ENCODE data around the gene ACOT12.

DNA sequence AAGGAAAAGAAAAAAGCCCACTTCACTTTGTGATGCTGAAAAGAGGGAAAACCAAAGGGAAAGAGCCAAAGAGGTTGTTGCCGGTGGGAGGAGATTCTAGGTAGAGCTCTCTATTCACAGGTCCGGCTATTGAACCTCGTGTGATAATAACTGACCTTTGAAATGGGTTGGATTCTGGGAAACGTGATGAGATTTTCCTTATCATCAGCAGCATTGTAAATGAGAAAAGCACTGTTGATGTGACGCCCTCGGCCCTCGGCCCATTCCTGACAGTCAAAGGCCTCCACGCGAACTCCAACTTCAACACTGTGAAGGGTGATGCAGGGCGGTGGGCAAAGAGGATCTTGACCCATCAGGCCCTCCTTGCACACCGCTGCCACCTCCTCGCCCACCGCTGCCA is 49.2 kb downstream of the ACOT12 start:
- TF ChIP-seq TOX (CRISPR knock-in tag; IDR thresholded peaks at IDR 0.05; ENCODE audit: borderline replicate concordance) = no peak
- TF ChIP-seq PPARA (CRISPR knock-in tag; IDR thresholded peaks at IDR 0.05; ENCODE audit: borderline replicate concordance) = no peak
- no peak for TF ChIP-seq RARB (CRISPR knock-in tag; IDR thresholded peaks at IDR 0.05)
- no peak for TF ChIP-seq ZNF70 (CRISPR knock-in tag; IDR thresholded peaks at IDR 0.05)
- no peak for TF ChIP-seq ZNF565 (CRISPR knock-in tag; conservative IDR thresholded peaks at IDR 0.05; ENCODE audit: low read depth)
- TF ChIP-seq, protein P1, sequence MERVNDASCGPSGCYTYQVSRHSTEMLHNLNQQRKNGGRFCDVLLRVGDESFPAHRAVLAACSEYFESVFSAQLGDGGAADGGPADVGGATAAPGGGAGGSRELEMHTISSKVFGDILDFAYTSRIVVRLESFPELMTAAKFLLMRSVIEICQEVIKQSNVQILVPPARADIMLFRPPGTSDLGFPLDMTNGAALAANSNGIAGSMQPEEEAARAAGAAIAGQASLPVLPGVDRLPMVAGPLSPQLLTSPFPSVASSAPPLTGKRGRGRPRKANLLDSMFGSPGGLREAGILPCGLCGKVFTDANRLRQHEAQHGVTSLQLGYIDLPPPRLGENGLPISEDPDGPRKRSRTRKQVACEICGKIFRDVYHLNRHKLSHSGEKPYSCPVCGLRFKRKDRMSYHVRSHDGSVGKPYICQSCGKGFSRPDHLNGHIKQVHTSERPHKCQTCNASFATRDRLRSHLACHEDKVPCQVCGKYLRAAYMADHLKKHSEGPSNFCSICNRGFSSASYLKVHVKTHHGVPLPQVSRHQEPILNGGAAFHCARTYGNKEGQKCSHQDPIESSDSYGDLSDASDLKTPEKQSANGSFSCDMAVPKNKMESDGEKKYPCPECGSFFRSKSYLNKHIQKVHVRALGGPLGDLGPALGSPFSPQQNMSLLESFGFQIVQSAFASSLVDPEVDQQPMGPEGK (CRISPR knock-in tag; IDR thresholded peaks at IDR 0.05; ENCODE audit: borderline replicate concordance) = no peak
- no peak for TF ChIP-seq ARNTL (CRISPR knock-in tag; IDR thresholded peaks at IDR 0.05; ENCODE audit: borderline replicate concordance, low read depth)
- TF ChIP-seq, protein P2, sequence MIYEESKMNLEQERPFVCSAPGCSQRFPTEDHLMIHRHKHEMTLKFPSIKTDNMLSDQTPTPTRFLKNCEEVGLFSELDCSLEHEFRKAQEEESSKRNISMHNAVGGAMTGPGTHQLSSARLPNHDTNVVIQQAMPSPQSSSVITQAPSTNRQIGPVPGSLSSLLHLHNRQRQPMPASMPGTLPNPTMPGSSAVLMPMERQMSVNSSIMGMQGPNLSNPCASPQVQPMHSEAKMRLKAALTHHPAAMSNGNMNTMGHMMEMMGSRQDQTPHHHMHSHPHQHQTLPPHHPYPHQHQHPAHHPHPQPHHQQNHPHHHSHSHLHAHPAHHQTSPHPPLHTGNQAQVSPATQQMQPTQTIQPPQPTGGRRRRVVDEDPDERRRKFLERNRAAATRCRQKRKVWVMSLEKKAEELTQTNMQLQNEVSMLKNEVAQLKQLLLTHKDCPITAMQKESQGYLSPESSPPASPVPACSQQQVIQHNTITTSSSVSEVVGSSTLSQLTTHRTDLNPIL (CRISPR knock-in tag; IDR thresholded peaks at IDR 0.05; ENCODE audit: low read depth) = no peak
- TF ChIP-seq, protein P3, sequence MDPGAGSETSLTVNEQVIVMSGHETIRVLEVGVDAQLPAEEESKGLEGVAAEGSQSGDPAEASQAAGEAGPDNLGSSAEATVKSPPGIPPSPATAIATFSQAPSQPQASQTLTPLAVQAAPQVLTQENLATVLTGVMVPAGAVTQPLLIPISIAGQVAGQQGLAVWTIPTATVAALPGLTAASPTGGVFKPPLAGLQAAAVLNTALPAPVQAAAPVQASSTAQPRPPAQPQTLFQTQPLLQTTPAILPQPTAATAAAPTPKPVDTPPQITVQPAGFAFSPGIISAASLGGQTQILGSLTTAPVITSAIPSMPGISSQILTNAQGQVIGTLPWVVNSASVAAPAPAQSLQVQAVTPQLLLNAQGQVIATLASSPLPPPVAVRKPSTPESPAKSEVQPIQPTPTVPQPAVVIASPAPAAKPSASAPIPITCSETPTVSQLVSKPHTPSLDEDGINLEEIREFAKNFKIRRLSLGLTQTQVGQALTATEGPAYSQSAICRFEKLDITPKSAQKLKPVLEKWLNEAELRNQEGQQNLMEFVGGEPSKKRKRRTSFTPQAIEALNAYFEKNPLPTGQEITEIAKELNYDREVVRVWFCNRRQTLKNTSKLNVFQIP (CRISPR knock-in tag; IDR thresholded peaks at IDR 0.05; ENCODE audit: borderline replicate concordance, low read depth) = no peak
- TF ChIP-seq OSR1 (CRISPR knock-in tag; IDR thresholded peaks at IDR 0.05) = no peak
- no peak for TF ChIP-seq GLIS3 (CRISPR knock-in tag; IDR thresholded peaks at IDR 0.05)
- TF ChIP-seq ZC3H10 (CRISPR knock-in tag; IDR thresholded peaks at IDR 0.05) = no peak

All from SK-N-SH treated with all-trans-retinoic acid at 6 μM for 48 hours (cell line).